Germinal center (tissue), 1 donor: ENCODE data around the gene MEF2B.

ENCODE experiments used
- DNase-seq: peaks from one replicate; pipeline ENCODE4 v3.0.0; 2012; ENCODE audit warnings: mixed read lengths, low spot score

MEF2B gene

GRCh38 chr19:19170053-19170872 is at the start of gene MEF2B:
TSS of gene MEF2B (minus strand) at chr19:19170263. CDS start at chr19:19150735, 19,528 bp downstream.
- DNase-seq: peak; percentile 96

- no peak for DNase-seq
Observed at GRCh38 chr19:19218911-19219310, 48.8 kb upstream of the MEF2B start.

GRCh38 chr19:19217099-19217498 is 47.0 kb upstream of the MEF2B start:
- no peak for DNase-seq

DNA sequence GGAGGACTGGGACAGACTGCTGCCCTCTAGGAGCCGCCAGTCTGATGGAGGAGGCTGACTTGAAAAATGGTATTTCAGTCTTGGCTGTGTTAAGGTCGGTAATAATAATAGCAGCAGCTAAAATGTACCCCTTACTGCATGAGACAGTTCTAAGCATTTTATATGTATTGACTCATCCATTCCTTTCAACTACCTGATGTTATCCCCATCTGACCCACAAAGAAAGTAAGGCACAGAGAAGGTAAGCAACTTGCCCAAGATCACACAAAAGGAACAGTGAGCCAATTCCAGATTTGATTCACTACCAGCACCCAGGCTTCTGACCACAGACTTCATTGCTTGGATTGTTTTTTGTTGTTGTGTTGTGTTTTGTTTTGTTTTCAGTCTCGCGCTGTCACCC is 45.7 kb upstream of the MEF2B start:
- no peak for DNase-seq

DNA sequence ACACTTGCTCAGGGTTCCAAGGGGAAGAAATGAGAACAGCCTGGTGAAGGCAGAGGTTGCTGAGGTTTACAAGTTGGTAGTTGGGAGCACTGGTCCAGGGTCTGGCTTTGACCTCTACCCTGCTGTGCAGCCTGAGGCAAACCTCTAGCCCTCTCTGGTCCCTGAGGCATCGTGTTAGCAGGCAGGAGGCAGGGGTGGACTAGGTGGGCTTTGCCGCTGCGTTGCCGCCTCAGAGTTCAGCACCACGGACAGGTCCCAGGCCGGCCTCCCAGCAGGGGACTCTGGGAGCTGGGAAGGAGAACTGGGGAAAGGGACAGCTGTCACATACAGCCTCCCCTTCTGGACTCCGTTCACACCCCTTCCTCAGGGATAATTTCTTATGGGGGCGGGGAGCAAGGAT is 44.8 kb upstream of the MEF2B start:
- DNase-seq: no peak

DNA sequence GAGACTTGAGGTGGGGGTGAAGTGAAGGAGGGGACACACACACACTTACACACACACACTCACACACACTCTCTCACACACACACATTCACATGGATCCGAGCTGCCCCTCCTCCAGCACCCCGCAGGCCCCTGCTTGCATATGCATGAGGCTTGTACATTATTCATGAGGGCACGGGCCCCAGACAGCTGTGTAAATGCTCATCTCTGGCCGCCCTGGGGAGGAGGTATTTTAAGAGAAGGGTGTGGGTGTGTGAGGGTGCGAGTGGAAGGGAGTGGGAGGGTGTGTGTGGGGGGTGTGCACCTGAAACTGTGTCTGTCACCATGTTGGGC is 44.1 kb upstream of the MEF2B start:
- no peak for DNase-seq

DNA sequence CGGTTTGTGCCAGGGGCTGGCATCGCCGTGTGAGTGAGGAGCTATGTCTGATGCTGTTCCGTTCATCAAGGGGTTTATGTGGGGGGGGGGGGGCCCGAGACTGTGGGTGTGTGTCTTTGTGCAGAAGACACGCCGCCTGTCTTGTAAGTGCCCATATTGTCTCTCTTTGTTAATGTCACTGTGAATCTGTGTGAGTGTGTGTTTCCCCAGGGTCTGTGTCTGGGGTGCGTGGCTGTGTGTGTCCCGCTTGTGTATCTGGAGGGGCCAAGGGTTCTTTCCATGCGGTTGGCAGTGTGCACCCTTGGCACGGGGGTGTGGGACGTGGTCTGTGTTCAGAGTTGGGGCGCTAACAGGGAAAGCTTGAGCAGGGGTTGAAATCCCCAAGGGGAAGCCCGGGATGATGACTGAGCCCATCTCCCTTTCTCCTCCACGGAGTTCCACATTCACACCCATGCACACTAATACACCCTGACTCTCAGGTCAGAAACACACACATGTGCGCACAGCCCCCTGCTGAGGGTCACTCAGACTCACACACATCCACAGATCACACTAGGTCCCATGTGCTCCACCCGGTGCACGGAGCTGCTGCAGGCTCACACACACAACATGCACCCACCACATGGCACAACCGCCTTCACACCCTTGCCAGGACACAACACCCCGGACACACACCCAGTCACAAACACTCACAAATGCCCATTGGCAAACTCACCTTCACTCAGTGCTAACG is 43.5 kb upstream of the MEF2B start:
- no peak for DNase-seq

- DNase-seq: no peak
Observed at GRCh38 chr19:19212916-19213315, 42.9 kb upstream of the MEF2B start.

- DNase-seq: no peak
Observed at GRCh38 chr19:19211499-19212420, 41.7 kb upstream of the MEF2B start, which contains the start of gene NCAN. TSS of gene NCAN (plus strand) at chr19:19211958. CDS start at chr19:19216954, 4,996 bp downstream.

DNA sequence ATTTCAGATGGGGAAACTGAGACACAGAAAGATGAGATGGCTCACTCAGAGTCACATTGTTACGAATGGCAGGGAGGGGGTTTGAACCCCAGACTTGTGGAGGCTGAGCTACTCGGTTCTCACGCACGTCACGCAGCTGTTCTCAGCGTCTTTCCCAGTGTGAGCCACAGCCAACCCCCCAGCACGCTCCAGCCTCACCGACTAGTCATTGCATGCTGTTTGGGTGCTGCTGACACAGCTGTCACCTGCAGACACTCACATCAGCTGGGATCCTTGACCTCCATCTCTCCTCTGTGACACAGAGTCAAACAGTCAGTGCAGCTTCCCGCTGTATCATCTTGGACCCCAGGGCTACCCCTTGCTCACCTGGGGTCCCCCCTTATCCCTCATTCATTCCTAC is 39.3 kb upstream of the MEF2B start:
- DNase-seq: no peak

GRCh38 chr19:19207637-19208572 is 37.8 kb upstream of the MEF2B start:
- DNase-seq: no peak

DNA sequence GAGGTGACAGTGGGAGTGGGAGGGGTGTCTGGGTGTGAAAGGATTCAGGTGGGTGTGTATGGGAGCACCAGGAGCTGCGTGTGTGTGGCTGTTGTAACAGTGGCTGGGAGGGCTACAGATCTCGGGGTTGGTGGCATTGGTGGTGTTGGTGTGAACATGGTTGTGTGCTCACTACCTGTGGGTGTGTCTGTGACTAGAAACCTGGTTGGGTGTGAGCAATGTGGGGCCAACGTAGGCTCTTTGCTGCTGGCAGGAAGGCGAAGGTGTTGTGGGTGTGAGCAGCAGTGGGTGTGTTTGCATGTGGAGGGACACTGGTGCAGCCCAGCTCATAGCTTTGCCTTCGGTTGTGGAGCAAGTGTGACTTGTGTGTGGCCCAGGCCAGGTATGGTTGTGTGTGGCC is 36.9 kb upstream of the MEF2B start:
- DNase-seq: no peak

DNA sequence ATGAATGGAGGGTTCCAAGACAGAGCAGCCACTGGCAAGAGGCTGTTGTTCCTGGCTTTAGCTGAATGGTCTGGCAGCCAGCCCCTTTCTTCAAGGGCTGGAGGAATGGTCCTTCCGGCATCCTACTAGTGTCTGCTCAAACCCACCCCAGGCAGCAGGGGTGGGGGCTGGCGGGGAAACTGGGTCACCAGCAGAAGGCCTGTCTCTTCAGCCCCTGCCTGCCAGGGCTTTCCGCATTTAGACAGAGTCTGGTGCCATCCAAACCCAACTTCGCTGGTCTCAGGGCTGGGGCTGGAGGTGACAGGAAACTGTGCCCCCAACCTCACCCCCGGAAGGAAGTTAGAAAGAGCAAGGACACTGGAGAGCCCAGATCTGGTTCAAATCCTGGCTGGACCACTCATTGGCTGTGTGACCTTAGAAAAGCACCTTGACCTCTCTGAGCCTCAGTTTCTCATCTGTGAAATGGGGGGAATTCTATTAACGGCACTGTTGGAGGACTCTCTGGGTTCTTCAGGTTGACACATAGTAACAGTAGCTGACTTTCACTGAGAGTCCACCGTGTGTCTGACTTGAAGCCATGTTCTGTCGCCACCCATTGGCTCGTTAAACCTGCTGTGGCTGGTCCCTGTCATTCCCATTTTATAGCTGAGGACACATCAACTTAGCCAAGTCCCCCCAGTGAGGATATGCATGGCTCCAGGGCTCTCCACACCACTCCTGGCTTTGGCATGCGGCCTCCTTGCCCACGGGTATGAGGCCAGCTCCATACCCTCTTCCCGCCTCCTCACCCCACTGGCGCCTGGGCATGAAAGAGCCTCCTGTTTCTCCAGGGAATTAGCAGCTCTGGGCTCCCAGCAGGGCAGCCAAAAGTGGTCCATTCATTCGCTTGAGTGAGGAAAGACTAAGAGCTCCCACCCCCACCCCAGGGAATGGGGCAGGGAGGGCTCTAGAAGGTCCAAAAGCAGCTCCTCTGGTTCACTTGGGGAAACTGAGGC is 35.6 kb upstream of the MEF2B start:
- DNase-seq: no peak

- DNase-seq: no peak
Observed at GRCh38 chr19:19204181-19204580, 34.1 kb upstream of the MEF2B start.

DNA sequence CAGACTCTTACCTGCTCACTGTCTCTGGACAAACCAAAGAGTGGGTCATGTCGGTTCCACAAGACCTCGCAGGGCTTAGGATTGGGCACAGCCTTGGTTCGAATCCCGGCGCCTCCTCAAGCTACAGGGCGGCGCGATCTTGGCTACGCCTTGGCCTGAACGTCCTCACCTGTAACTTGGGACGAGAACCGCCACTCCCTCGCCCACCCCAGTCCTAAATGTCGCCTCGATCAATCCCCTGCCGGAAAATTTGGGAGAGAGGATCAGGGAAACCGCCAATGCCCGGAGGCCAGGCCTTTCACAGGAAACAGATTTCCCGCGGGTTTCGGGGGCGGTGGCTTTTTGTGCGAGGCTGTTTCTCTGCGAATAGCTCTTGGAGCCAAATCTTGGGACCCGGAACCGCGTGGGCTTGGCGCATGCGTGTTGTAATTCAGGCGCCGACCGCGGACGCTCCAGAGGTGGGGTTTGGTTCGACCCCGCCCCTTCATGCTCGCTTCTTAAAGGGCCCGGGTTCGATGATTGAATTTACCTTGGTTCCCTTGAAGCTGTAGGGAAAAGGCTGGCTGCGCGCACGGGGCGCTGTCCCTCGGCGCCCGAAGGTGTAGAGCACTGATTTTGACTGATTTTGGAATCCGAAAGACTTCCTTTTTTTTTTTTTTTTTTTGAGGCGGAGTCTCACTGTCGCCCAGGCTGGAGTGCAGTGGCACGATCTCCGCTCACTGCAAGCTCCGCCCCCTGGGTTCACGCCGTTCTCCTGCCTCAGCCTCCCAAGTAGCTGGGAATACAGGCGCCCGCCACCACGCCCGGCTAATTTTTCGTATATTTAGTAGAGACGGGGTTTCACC is 33.2 kb upstream of the MEF2B start, which contains the start of gene NR2C2AP:
TSS of gene NR2C2AP (minus strand) at position 403 of the 845 bp plus-strand sequence. CDS start at position 49, 354 bp downstream.
- peak; percentile 98 for DNase-seq

GRCh38 chr19:19202707-19203011 is 32.6 kb upstream of the MEF2B start:
- DNase-seq: no peak

GRCh38 chr19:19201697-19202630 is 31.9 kb upstream of the MEF2B start:
- DNase-seq: no peak

GRCh38 chr19:19193926-19194325 is 23.9 kb upstream of the MEF2B start:
- DNase-seq: no peak
